Measurements from ENCODE around the gene OR7C1. TPM values are rescaled to one million over a fixed set of nuclear protein-coding genes. Genes with fewer than 3 reads are reported as not detected.
"Not testable (repeated sequence)": the region's sequence is repeated elsewhere in the genome, so short reads cannot be mapped to it uniquely, and the experiment has no call there.

OR7C1 gene
- total RNA-seq, 2 experiments from 2014 or later, result not detected

DNA sequence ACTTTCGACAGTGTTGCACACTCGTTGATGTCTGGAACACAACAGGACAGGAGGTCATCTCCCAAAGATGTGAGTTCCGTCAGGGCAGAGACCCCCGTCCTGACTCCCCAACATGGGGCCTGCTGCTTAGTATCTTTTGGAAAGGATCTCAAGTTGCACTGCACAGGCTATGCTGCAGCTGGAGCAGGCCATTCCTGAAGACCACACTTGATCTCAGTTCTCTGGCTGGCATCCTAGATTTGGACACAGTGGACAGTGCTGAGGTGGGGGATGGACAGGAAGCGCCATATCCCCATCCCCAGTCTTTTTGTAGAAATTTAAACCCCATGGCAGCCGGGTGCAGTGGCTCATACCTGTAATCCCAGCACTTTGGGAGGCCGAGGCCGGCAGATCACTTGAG lies 62.5 kb downstream of the OR7C1 start:
- no peaks in the 10 kb centered on the region for H3K9me3 Mint-ChIP-seq
- H3K4me3 Mint-ChIP-seq, result no peak overlapping the region
- peaks cover 6% of the 10 kb centered on the region for H3K4me1 Mint-ChIP-seq (ENCODE audit: low read depth)
- H3K36me3 Mint-ChIP-seq, result no peaks in the 10 kb centered on the region
- peaks cover 18% of the 10 kb centered on the region for H3K27me3 Mint-ChIP-seq
- ChIA-PET CTCF (no interaction called here), POLR2A (no interaction called here)
- DNase-seq, result no peak
- intact Hi-C loops (cut with micrococcal nuclease), result no loop called here
- no peak overlapping the region for H3K27ac Mint-ChIP-seq

- no peak for DNase-seq
Measured at GRCh38 chr19:14770944-14771839, 63.8 kb downstream of the OR7C1 start.

DNA sequence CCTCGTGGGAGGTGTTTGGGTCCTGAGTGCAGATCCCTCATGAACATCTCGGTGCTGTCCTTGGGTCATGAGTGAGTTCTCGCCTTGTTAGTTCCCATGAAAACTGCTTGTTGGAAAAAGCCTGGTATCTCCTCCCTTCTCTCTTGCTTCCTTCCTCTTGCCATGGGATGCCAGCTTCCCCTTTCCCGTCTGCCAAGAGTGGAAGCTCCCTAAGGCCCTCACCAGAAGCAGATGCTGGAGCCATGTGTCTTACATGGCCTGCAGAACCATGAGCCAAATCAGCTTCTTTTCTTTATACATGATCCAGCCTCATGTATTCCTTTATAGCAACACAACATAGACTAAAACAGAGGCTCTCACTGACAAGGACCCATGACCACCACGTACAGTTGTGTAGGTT lies 64.8 kb downstream of the OR7C1 start:
- Mint-ChIP-seq H3K36me3 (peaks cover 2% of the 10 kb centered on the region), H3K27me3 (no peaks in the 10 kb centered on the region), H3K9me3 (no peaks in the 10 kb centered on the region)

More at GRCh38 chr19:14770944-14771839, 63.8 kb downstream of the OR7C1 start:
- Mint-ChIP-seq H3K36me3 (no peaks in the 10 kb centered on the region), H3K4me1 (ENCODE audit: low read depth) (peaks cover 3% of the 10 kb centered on the region), H3K27me3 (peaks cover 8% of the 10 kb centered on the region), H3K27ac (no peak overlapping the region), H3K4me3 (no peak overlapping the region), H3K9me3 (no peaks in the 10 kb centered on the region)
- CTCF ChIA-PET, result no interaction called here
- intact Hi-C loops (cut with micrococcal nuclease), result no loop called here
- POLR2A ChIA-PET, result no interaction called here

GRCh38 chr19:14769201-14769600 lies 65.8 kb downstream of the OR7C1 start:
- Mint-ChIP-seq H3K9me3 (no peaks in the 10 kb centered on the region), H3K4me1 (ENCODE audit: low read depth) (no peaks in the 10 kb centered on the region), H3K4me3 (no peak overlapping the region), H3K36me3 (peaks cover 2% of the 10 kb centered on the region), H3K27me3 (no peaks in the 10 kb centered on the region), H3K27ac (no peak overlapping the region)
- intact Hi-C loops (cut with micrococcal nuclease), result no loop called here
- ChIA-PET CTCF (no interaction called here), POLR2A (no interaction called here)
- DNase-seq, result no peak

More for the DNA sequence above, 64.8 kb downstream of the OR7C1 start:
- Mint-ChIP-seq H3K27ac (no peak overlapping the region), H3K4me1 (ENCODE audit: low read depth) (no peaks in the 10 kb centered on the region), H3K4me3 (no peak overlapping the region)
- POLR2A ChIA-PET, result no interaction called here
- CTCF ChIA-PET, result no interaction called here
- no peak for DNase-seq
- intact Hi-C loops (cut with micrococcal nuclease), result no loop called here

DNA sequence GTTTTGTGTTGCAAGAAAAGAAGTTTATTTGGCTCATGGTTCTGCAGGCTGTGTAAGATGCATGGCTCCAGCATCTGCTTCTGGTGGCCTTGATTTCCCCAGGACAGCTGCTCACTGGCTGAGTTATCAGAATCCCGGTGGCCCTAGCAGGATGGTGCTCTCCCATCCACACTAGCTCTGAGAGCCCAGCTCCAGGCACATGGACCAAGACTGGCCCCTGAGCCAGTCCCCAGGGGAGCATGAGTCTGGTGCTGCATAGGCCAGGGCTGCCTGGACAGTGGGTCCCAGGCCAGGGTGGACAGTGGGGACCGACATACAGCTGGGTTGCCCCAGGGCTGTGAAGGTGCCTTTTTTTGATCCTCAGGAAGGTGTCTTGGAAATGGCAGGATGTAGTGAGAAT lies 67.0 kb downstream of the OR7C1 start:
- ChIA-PET POLR2A (no interaction called here), CTCF (no interaction called here)
- Mint-ChIP-seq H3K27ac (no peak overlapping the region), H3K27me3 (no peaks in the 10 kb centered on the region), H3K9me3 (no peaks in the 10 kb centered on the region), H3K36me3 (peaks cover 2% of the 10 kb centered on the region), H3K4me1 (ENCODE audit: low read depth) (no peaks in the 10 kb centered on the region), H3K4me3 (no peak overlapping the region)
- intact Hi-C loops (cut with micrococcal nuclease), result no loop called here
- no peak for DNase-seq

DNA sequence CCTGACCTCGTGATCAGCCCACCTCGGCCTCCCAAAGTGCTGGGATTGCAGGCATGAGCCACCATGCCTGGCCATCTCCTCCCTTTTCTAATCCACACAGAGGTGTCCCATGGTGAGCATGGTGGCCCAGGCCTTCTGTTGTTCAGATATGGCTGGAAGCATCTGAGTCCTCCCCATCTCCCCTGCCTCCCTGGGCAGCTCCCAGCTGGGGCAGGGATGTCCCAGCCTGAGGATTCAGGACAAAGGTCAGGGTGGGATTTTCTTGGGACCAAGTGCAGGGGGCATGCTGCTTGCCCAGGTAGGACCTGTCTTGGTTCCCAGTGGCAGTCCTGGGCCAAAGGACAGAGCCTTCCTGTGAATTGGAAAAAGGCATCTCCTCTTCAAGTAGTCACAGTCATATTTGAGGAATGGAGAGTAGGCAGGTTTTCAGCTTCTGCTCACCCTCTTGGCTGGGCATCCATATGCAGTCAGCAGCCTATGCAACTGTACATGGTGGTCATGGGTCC lies 67.5 kb downstream of the OR7C1 start:
- ChIA-PET POLR2A (no interaction called here), CTCF (no interaction called here)
- intact Hi-C loops (cut with micrococcal nuclease), result no loop called here
- DNase-seq, result no peak
- Mint-ChIP-seq H3K9me3 (no peaks in the 10 kb centered on the region), H3K4me1 (ENCODE audit: low read depth) (no peaks in the 10 kb centered on the region), H3K27ac (no peak overlapping the region), H3K36me3 (peaks cover 2% of the 10 kb centered on the region), H3K4me3 (no peak overlapping the region), H3K27me3 (no peaks in the 10 kb centered on the region)

GRCh38 chr19:14765841-14766240 lies 69.1 kb downstream of the OR7C1 start:
- H3K36me3 Mint-ChIP-seq; H3K27ac Mint-ChIP-seq; H3K27me3 Mint-ChIP-seq; intact Hi-C loops (cut with micrococcal nuclease); H3K4me3 Mint-ChIP-seq; DNase-seq; H3K4me1 Mint-ChIP-seq (ENCODE audit: low read depth); H3K9me3 Mint-ChIP-seq; CTCF ChIA-PET; POLR2A ChIA-PET: not testable (repeated sequence)

GRCh38 chr19:14765403-14765802 lies 69.6 kb downstream of the OR7C1 start:
- H3K4me3 Mint-ChIP-seq; CTCF ChIA-PET; H3K36me3 Mint-ChIP-seq; POLR2A ChIA-PET; H3K9me3 Mint-ChIP-seq; intact Hi-C loops (cut with micrococcal nuclease); H3K27ac Mint-ChIP-seq; DNase-seq; H3K27me3 Mint-ChIP-seq; H3K4me1 Mint-ChIP-seq (ENCODE audit: low read depth): not testable (repeated sequence)

DNA sequence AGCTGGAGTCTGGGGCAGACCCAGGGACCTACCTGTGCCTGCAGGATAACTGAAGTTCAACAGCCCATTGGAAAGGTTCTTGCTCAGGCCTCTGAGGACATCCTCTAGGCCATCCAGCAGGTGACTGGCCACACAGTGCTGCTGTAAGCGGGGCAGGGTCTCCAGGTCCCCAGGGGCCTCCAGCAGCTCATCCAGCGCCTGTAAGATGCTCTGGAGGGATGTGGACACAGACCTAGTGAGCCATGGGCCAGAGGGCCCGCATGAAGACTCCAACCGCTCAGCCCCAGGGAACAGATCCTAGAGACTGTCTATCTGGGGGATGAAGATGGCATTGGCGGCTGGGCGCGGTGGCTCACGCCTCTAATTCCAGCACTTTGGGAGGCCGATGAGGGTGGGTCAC lies 70.6 kb downstream of the OR7C1 start:
- Mint-ChIP-seq H3K27me3 (no peaks in the 10 kb centered on the region), H3K4me3 (no peak overlapping the region), H3K36me3 (peaks cover 2% of the 10 kb centered on the region), H3K9me3 (no peaks in the 10 kb centered on the region), H3K4me1 (ENCODE audit: low read depth) (no peaks in the 10 kb centered on the region), H3K27ac (no peak overlapping the region)
- intact Hi-C loops (cut with micrococcal nuclease), result no loop called here
- ChIA-PET POLR2A (interaction anchor here (0.7 kb wide), 1 partner anchor 21 kb away, joined by 3 read pairs; no protein-coding TSS in a partner anchor), CTCF (no interaction called here)
- no peak for DNase-seq

DNA sequence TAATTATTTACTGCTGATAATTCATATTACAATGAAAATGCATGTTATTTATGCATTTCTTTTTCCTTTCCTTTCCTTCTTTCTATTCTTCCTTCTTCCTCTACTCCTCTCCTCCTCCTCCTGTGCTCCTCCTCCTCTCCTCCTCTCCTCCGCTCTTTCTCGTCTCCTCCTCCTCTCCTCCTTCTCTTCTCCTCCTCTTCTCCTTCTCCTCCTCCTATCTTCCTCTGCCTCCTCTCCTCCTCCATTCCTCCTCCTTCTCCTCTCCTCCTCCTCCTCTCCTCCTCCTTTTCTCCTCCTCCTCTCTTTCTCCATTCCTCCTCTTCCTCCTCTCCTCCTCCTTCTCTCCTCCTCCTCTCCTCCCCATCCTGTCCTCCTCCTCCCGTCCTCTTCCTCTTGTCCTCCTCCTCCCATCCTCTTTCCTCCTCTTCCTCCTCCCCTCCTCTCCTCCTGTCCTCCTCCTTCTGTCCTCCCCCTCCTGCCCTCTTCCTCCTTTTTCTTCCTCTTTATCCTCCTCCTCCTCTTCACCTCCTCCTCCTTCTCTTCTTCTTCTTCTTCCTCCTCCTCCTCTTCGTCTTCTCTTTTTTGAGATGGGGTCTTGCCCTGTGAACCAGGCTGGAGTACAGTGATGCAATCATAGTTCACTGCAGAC lies 71.4 kb downstream of the OR7C1 start:
- Mint-ChIP-seq H3K36me3 (peaks cover 2% of the 10 kb centered on the region), H3K4me1 (ENCODE audit: low read depth) (no peaks in the 10 kb centered on the region), H3K4me3 (no peak overlapping the region), H3K9me3 (no peaks in the 10 kb centered on the region), H3K27ac (no peak overlapping the region), H3K27me3 (no peaks in the 10 kb centered on the region)
- ChIA-PET CTCF (no interaction called here), POLR2A (interaction anchor here (0.7 kb wide), 2 partner anchors 21 to 671 kb away, joined by 3 read pairs; no protein-coding TSS in a partner anchor)
- intact Hi-C loops (cut with micrococcal nuclease), result no loop called here
- no peak for DNase-seq

DNA sequence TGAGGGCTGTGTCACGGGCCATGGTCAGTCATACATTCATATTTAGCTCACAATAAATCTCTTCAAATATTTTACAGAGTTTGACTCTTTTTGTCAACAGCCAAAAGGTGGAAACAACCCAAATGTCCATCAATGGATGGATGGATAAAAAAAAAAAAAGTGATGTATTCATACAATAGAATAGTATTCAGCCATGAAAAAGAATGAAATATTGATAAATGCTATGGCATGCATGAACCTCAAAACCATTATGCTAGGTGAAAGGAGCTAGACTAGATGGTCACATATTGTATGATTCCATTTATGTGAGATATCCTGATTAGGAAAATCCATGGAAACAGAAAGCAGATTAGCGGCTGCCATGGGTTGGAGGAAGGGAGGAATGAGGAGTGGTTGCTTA lies 72.9 kb downstream of the OR7C1 start:
- Mint-ChIP-seq H3K27ac (no peak overlapping the region), H3K4me1 (ENCODE audit: low read depth) (no peaks in the 10 kb centered on the region)
- POLR2A ChIA-PET, result interaction anchor here (0.6 kb wide), 1 partner anchor 189 kb away, joined by 3 read pairs; no protein-coding TSS in a partner anchor

DNA sequence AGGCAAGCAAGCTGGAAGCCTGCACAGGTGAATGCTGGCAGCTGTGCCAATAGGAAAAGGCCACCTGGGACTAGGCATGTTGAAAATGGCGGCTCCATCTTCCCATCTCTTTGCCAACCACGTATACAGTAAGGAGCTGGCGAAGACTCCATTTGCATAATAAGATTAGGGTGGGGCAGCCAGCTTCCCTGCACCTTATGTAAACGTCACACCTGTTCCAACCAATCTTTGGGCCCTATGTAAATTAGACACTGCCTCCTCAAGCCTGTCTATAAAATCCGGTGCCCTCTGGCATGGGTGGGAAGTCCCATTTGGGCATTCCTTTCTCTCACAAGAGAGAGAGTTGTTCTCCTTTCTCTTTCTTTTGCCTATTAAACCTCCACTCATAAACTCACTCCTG lies 73.4 kb downstream of the OR7C1 start:
- no peaks in the 10 kb centered on the region for H3K27me3 Mint-ChIP-seq
- ChIA-PET CTCF (interaction anchor here (0.7 kb wide), 1 partner anchor 189 kb away, joined by 6 read pairs; no protein-coding TSS in a partner anchor), POLR2A (no interaction called here)
- peaks cover 2% of the 10 kb centered on the region for H3K36me3 Mint-ChIP-seq
- DNase-seq, result no peak
- H3K9me3 Mint-ChIP-seq, result no peaks in the 10 kb centered on the region
- H3K27ac Mint-ChIP-seq, result no peak overlapping the region
- no peak overlapping the region for H3K4me3 Mint-ChIP-seq
- no peaks in the 10 kb centered on the region for H3K4me1 Mint-ChIP-seq (ENCODE audit: low read depth)
- intact Hi-C loops (cut with micrococcal nuclease), result no loop called here

More for the DNA sequence above, 72.9 kb downstream of the OR7C1 start:
- CTCF ChIA-PET, result no interaction called here
- Mint-ChIP-seq H3K36me3 (peaks cover 2% of the 10 kb centered on the region), H3K4me3 (no peak overlapping the region), H3K27me3 (no peaks in the 10 kb centered on the region), H3K9me3 (no peaks in the 10 kb centered on the region)
- DNase-seq, result no peak
- intact Hi-C loops (cut with micrococcal nuclease), result no loop called here
